ENCODE measurements around the gene SLC44A3.

- TF ChIP-seq CTCF (conservative IDR thresholded peaks at IDR 0.05 in 1 of 2, IDR thresholded peaks at IDR 0.05 in 1 of 2; ENCODE audit: low read depth in 1 of 2, low read length in 2 of 2) (no peak), EZH2 (IDR thresholded peaks at IDR 0.05; ENCODE audit: low read length, missing control alignments) (no peak)
These were observed 97.1 kb downstream of the SLC44A3 start for GRCh38 chr1:94917251-94917650.
